CD4-positive, alpha-beta memory T cell (primary cell): Measurements from ENCODE around the gene ZNF697. TPM values are rescaled to one million over a fixed set of nuclear protein-coding genes. Genes with fewer than 3 reads are reported as not detected.
"Not testable (repeated sequence)": the region's sequence is repeated elsewhere in the genome, so short reads cannot be mapped to it uniquely, and the experiment has no call there.

Experiments used
- CTCF ChIA-PET: fragments of 350-600 bp; sonication (Branson Sonifier 250); formaldehyde crosslinking; loops from one replicate; lab custom pipeline; 2021; ENCODE audit warnings: inconsistent platforms; ENCODE audit not compliant: partially characterized antibody; lab: Charles Lee
- POLR2A ChIA-PET: fragments of 350-600 bp; sonication (Branson Sonifier 250); formaldehyde crosslinking; loops from one replicate; lab custom pipeline; 2021; ENCODE audit not compliant: partially characterized antibody; lab: Charles Lee
- DNase-seq, 5 donors: peaks; one replicate each; pipeline versions ENCODE4 v3.0.0 to v3.0.0-alpha.2; 2020 to 2022; ENCODE audit warnings: mixed read lengths in 1 of 5
- H3K27ac ChIP-seq: one replicate; pipeline ENCODE4 v1.7.0; 2013; ENCODE audit warnings: low read depth, low read length
- H3K27me3 ChIP-seq: 2 replicates; pipeline ENCODE4 v1.7.0; 2013; ENCODE audit warnings: mild to moderate bottlenecking, low read length, moderate library complexity; ENCODE audit not compliant: insufficient read depth
- H3K36me3 ChIP-seq: 2 replicates; pipeline ENCODE4 v1.7.0; 2013; ENCODE audit warnings: mild to moderate bottlenecking, low read length, moderate library complexity; ENCODE audit not compliant: insufficient read depth
- H3K4me1 ChIP-seq: 2 replicates; pipeline ENCODE4 v1.7.0; 2013; ENCODE audit warnings: mild to moderate bottlenecking, low read length, moderate library complexity; ENCODE audit not compliant: insufficient read depth
- H3K4me3 ChIP-seq, 2 donors: one replicate each; pipeline ENCODE4 v1.7.0; 2013; ENCODE audit warnings: low read length in 2 of 2, mild to moderate bottlenecking in 1 of 2
- H3K9me3 ChIP-seq, 2 donors: one replicate each; pipeline ENCODE4 v1.7.0; 2013; ENCODE audit warnings: low read length in 2 of 2, control low read depth in 1 of 2; ENCODE audit not compliant: control insufficient read depth in 1 of 2
- H3K27ac Mint-ChIP-seq, 7 donors: one replicate each; pipeline ENCODE4 v1.8.0; 2020 to 2021; ENCODE audit warnings: mixed read lengths in 7 of 7, mild to moderate bottlenecking in 6 of 7, inconsistent platforms in 3 of 7, moderate library complexity in 3 of 7
- H3K27me3 Mint-ChIP-seq, 2 donors: one replicate each; pipeline ENCODE4 v1.8.0; 2020 to 2021; ENCODE audit warnings: mixed read lengths in 2 of 2
- H3K36me3 Mint-ChIP-seq, 2 donors: one replicate each; pipeline ENCODE4 v1.8.0; 2020 to 2021; ENCODE audit warnings: mixed read lengths in 2 of 2, inconsistent platforms in 1 of 2, mild to moderate bottlenecking in 1 of 2
- H3K4me1 Mint-ChIP-seq, 4 donors: one replicate each; pipeline ENCODE4 v1.8.0; 2020 to 2021; ENCODE audit warnings: mixed read lengths in 4 of 4, mild to moderate bottlenecking in 1 of 4
- H3K4me3 Mint-ChIP-seq, 8 donors: one replicate each; pipeline ENCODE4 v1.8.0; 2020 to 2021; ENCODE audit warnings: mixed read lengths in 8 of 8, mild to moderate bottlenecking in 7 of 8, moderate library complexity in 6 of 8, inconsistent platforms in 3 of 8
- H3K9me3 Mint-ChIP-seq, 8 donors: one replicate each; pipeline ENCODE4 v1.8.0; 2020 to 2021; ENCODE audit warnings: mixed read lengths in 8 of 8, mild to moderate bottlenecking in 5 of 8, inconsistent platforms in 3 of 8, moderate library complexity in 1 of 8
- intact Hi-C: fragments of 100-400 bp; cut with micrococcal nuclease; formaldehyde crosslinking; loops from one replicate; pipeline ENCODE4 v1.15.1; 2023
- polyA plus RNA-seq, 2 donors: library from polyadenylated mRNA; unstranded; fragments of 300-500 nt; fragmentation: Illumina TruSeq; gene quantifications; one replicate each; pipeline ENCODE4 v1.2.3, GENCODE V29; 2021
- total RNA-seq, 2 experiments: library from RNA; stranded (reverse); gene quantifications; one replicate each; pipeline ENCODE4 v1.2.3, GENCODE V29; 2021

ZNF697 gene
- total and polyA plus RNA-seq, 4 experiments from 2014 or later: 0.06 to 0.22 TPM; not detected in 2

GRCh38 chr1:119603241-119603640, 44.8 kb downstream of the ZNF697 start:
- H3K4me3 Mint-ChIP-seq, POLR2A ChIA-PET, H3K36me3 Mint-ChIP-seq, H3K9me3 ChIP-seq, H3K4me1 ChIP-seq, H3K27me3 ChIP-seq, DNase-seq, H3K9me3 Mint-ChIP-seq, H3K27ac Mint-ChIP-seq, CTCF ChIA-PET, intact Hi-C loops, H3K4me3 ChIP-seq, H3K36me3 ChIP-seq, H3K4me1 Mint-ChIP-seq, H3K27ac ChIP-seq: not testable (repeated sequence)
- H3K27me3 Mint-ChIP-seq: peaks cover 3 to 13% of the 10 kb centered on the region in 2 donors

GRCh38 chr1:119602789-119603188, 45.3 kb downstream of the ZNF697 start:
- H3K9me3 Mint-ChIP-seq, H3K4me3 ChIP-seq, H3K27ac ChIP-seq, H3K27me3 ChIP-seq, POLR2A ChIA-PET, DNase-seq, CTCF ChIA-PET, H3K36me3 Mint-ChIP-seq, H3K36me3 ChIP-seq, H3K4me3 Mint-ChIP-seq, H3K27ac Mint-ChIP-seq, H3K4me1 ChIP-seq, intact Hi-C loops, H3K9me3 ChIP-seq, H3K4me1 Mint-ChIP-seq: not testable (repeated sequence)
- H3K27me3 Mint-ChIP-seq: peaks cover 3 to 13% of the 10 kb centered on the region in 2 donors

GRCh38 chr1:119602169-119602568, 45.9 kb downstream of the ZNF697 start:
- Histone ChIP-seq H3K9me3 (no peaks in the 10 kb centered on the region), H3K27ac (no peak overlapping the region), H3K27me3 (no peaks in the 10 kb centered on the region), H3K36me3 (no peaks in the 10 kb centered on the region), H3K4me1 (no peaks in the 10 kb centered on the region), H3K4me3 (no peak overlapping the region)
- Mint-ChIP-seq H3K4me3 (no peak overlapping the region), H3K36me3 (no peaks in the 10 kb centered on the region), H3K27ac (no peak overlapping the region), H3K9me3 (no peaks in the 10 kb centered on the region), H3K4me1 (no peaks in the 10 kb centered on the region), H3K27me3 (peaks cover 3 to 13% of the 10 kb centered on the region in 2 donors)
- intact Hi-C loops: no loop called here
- no peak for DNase-seq
- ChIA-PET POLR2A (no interaction called here), CTCF (no interaction called here)

DNA sequence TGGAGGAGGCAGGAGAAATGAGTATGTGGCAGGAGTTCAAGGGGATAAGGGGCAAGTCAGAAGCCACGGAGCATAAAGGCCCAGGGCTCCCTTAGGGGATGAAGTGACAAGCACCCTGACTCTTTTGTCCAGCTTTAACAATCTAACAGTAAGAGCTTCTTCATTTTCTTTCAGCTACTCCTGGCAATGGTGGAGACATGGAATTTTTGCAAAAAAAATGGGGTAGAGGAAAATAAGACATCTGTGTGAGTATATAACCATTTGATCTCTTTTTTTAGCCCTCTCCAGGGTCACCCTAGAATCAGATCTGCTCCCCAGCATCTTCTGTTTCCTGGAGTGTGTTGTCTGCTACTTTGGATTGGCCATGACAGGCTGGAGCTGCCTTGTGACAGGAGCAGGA, 47.1 kb downstream of the ZNF697 start:
- Histone ChIP-seq H3K36me3 (no peaks in the 10 kb centered on the region), H3K27me3 (no peaks in the 10 kb centered on the region), H3K9me3 (no peaks in the 10 kb centered on the region), H3K27ac (no peak overlapping the region), H3K4me1 (no peaks in the 10 kb centered on the region), H3K4me3 (no peak overlapping the region)
- intact Hi-C loops: no loop called here
- H3K36me3 Mint-ChIP-seq: no peaks in the 10 kb centered on the region
- DNase-seq: no peak
- H3K4me1 Mint-ChIP-seq: no peaks in the 10 kb centered on the region
- H3K4me3 Mint-ChIP-seq: no peak overlapping the region
- H3K27me3 Mint-ChIP-seq: peaks cover 2 to 13% of the 10 kb centered on the region in 2 donors
- POLR2A ChIA-PET: no interaction called here
- no peak overlapping the region for H3K27ac Mint-ChIP-seq
- no peaks in the 10 kb centered on the region for H3K9me3 Mint-ChIP-seq
- CTCF ChIA-PET: interaction anchor here (1.3 kb wide), 1 partner anchor 74 kb away, joined by 3 read pairs; no protein-coding TSS in a partner anchor

- H3K27ac Mint-ChIP-seq: no peak overlapping the region
- H3K27me3 ChIP-seq: no peaks in the 10 kb centered on the region
- no peak overlapping the region for H3K27ac ChIP-seq
- no peaks in the 10 kb centered on the region for H3K9me3 ChIP-seq
- H3K27me3 Mint-ChIP-seq: peaks cover 2 to 11% of the 10 kb centered on the region in 2 donors
- no peak overlapping the region for H3K4me3 Mint-ChIP-seq
- no peak overlapping the region for H3K4me3 ChIP-seq
- H3K36me3 Mint-ChIP-seq: no peaks in the 10 kb centered on the region
- ChIA-PET POLR2A (no interaction called here), CTCF (interaction anchor here (1.1 to 1.3 kb wide), 2 partner anchors 9 to 74 kb away, joined by 3 read pairs; no protein-coding TSS in a partner anchor)
- no peaks in the 10 kb centered on the region for H3K36me3 ChIP-seq
- no peak for DNase-seq
- no peaks in the 10 kb centered on the region for H3K4me1 ChIP-seq
- no peaks in the 10 kb centered on the region for H3K9me3 Mint-ChIP-seq
- H3K4me1 Mint-ChIP-seq: no peaks in the 10 kb centered on the region
- intact Hi-C loops: no loop called here
Observed at GRCh38 chr1:119600561-119600960, 47.5 kb downstream of the ZNF697 start.

- intact Hi-C loops: no loop called here
- Histone ChIP-seq H3K4me1 (no peaks in the 10 kb centered on the region), H3K27me3 (no peaks in the 10 kb centered on the region), H3K4me3 (no peak overlapping the region), H3K9me3 (no peaks in the 10 kb centered on the region), H3K36me3 (no peaks in the 10 kb centered on the region), H3K27ac (no peak overlapping the region)
- CTCF ChIA-PET: no interaction called here
- POLR2A ChIA-PET: no interaction called here
- Mint-ChIP-seq H3K4me3 (no peak overlapping the region), H3K36me3 (no peaks in the 10 kb centered on the region), H3K9me3 (peaks cover 0 to 2% (median 0%) of the 10 kb centered on the region in 8 donors), H3K4me1 (no peaks in the 10 kb centered on the region), H3K27me3 (peaks cover 0 to 7% of the 10 kb centered on the region in 2 donors), H3K27ac (no peak overlapping the region)
- DNase-seq: no peak
Observed at GRCh38 chr1:119595606-119596005, 52.5 kb downstream of the ZNF697 start.

DNA sequence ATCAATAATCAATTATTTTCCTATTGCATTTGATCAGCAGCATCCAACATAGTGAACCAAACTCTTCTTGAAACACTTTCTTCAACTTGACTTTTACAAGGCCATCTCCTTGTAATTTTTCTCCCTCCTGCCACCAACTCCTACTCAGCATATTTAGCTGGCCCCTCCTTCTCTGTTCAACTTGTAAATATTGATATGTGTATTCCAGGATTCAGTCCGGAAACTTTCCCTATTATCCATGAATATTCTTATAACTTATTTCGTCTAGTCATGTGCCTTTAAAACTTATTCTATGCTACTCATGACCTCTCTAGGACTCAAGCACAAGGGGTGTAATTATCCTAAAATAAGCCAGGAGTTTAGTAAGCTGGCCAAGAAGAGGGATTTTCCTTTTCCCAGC, 52.9 kb downstream of the ZNF697 start:
- ChIA-PET CTCF (no interaction called here), POLR2A (no interaction called here)
- Mint-ChIP-seq H3K4me1 (no peaks in the 10 kb centered on the region), H3K27ac (no peak overlapping the region), H3K27me3 (peaks cover 0 to 7% of the 10 kb centered on the region in 2 donors), H3K4me3 (no peak overlapping the region), H3K36me3 (no peaks in the 10 kb centered on the region), H3K9me3 (peaks cover 0 to 2% (median 0%) of the 10 kb centered on the region in 8 donors)
- intact Hi-C loops: no loop called here
- no peaks in the 10 kb centered on the region for H3K27me3 ChIP-seq
- no peaks in the 10 kb centered on the region for H3K36me3 ChIP-seq
- H3K4me1 ChIP-seq: no peaks in the 10 kb centered on the region
- no peak for DNase-seq
- H3K9me3 ChIP-seq: no peaks in the 10 kb centered on the region
- H3K27ac ChIP-seq: no peak overlapping the region
- no peak overlapping the region for H3K4me3 ChIP-seq

GRCh38 chr1:119594376-119594775, 53.7 kb downstream of the ZNF697 start:
- DNase-seq: no peak
- Mint-ChIP-seq H3K27me3 (peaks cover 0 to 7% of the 10 kb centered on the region in 2 donors), H3K9me3 (peaks cover 0 to 2% (median 0%) of the 10 kb centered on the region in 8 donors), H3K4me1 (no peaks in the 10 kb centered on the region), H3K27ac (no peak overlapping the region), H3K36me3 (no peaks in the 10 kb centered on the region), H3K4me3 (no peak overlapping the region)
- POLR2A ChIA-PET: no interaction called here
- no peaks in the 10 kb centered on the region for H3K9me3 ChIP-seq
- intact Hi-C loops: no loop called here
- CTCF ChIA-PET: no interaction called here
- H3K27ac ChIP-seq: no peak overlapping the region
- no peaks in the 10 kb centered on the region for H3K4me1 ChIP-seq
- H3K36me3 ChIP-seq: no peaks in the 10 kb centered on the region
- no peaks in the 10 kb centered on the region for H3K27me3 ChIP-seq
- H3K4me3 ChIP-seq: no peak overlapping the region
